ENCODE data around the gene DHH.
"Not testable (repeated sequence)": the region's sequence is repeated elsewhere in the genome, so short reads cannot be mapped to it uniquely, and the experiment has no call there.

DHH gene

GRCh38 chr12:49094160-49094974 lies at the start of gene DHH:
TSS of gene DHH (minus strand) at chr12:49094801. CDS start at chr12:49094512, 289 bp downstream.
- DNase-seq: peak; percentile 28

DNA sequence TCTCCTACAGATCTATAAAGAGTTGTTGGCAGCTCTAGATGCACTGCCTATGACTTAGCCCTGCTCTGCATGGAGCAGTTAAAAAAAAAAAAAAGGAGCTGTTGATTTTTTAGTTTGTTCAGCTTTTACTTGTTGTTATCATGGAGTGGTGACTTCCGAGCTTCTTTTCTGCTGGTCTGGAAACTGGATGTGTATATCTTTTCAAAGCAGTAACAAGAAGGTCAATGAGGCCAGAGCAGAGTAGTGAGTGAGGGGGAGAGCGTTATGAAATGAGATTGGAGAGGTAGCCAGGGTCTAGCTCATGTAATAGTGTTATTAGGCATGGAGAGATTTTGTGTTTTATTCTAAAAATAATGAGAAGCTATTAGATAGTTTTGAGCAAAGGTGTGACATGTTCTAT lies 49.8 kb upstream of the DHH start:
- no peak for DNase-seq

DNA sequence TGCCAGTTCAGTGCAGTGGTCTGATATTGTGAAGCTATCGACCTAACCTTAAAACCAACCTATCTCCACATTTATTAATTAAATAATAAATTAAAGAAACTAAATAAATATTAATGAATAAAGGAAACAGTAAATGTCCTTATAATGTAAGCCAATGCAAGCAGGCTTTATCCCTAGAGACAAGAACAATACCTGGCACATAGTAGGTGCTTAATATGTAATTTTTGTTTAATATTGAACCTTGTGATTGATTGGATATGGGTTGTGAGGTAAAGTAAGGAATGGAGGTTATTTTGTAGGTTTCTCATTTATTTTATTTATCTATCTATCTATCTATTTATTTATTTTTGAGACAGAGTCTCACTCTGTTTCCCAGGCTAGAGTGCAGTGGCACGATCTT lies 44.4 kb upstream of the DHH start:
- no peak for DNase-seq

DNA sequence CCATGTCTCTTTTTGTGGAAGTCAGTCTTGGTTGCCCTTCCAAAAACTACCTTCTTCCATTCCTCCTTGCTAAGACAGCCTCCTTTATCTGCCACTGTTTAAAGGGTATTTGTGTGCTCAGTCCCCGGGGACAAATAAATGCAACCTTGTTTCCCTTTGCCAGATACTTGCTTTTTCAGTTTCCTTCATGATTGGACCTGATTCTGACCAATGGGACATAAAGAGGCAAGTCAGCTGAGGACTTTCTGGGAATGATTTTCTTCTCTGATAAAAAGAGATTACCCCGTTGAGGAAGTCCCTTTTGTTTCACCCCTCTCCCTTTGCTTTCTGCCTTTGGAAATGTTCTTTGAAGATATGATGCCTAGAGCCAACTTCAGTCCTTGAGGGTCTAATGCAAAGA lies 44.0 kb upstream of the DHH start:
- DNase-seq: peak; percentile 33

GRCh38 chr12:49137476-49137875 lies 42.9 kb upstream of the DHH start:
- DNase-seq: no peak

DNA sequence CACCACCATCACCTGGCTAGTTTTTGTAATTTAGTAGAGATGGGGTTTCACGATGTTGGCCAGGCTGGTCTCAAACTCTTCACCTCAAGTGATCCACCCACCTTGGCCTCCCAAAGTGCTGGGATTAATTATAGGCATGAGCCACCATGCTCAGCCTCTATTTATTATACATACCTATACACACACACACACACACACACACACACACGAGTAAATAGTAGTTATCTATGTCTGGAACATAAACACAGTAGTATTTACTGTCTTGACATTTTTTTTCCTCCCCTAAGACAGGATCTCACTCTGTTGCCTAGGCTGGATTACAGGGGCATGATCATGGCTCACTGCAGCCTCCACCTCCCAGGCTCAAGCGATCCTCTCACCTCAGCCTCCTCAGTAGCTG lies 42.4 kb upstream of the DHH start:
- not testable (repeated sequence) for DNase-seq

- no peak for DNase-seq
These were observed 39.0 kb upstream of the DHH start for GRCh38 chr12:49133590-49133989.

- DNase-seq: no peak
These were observed 38.4 kb upstream of the DHH start for GRCh38 chr12:49133014-49133413.

DNA sequence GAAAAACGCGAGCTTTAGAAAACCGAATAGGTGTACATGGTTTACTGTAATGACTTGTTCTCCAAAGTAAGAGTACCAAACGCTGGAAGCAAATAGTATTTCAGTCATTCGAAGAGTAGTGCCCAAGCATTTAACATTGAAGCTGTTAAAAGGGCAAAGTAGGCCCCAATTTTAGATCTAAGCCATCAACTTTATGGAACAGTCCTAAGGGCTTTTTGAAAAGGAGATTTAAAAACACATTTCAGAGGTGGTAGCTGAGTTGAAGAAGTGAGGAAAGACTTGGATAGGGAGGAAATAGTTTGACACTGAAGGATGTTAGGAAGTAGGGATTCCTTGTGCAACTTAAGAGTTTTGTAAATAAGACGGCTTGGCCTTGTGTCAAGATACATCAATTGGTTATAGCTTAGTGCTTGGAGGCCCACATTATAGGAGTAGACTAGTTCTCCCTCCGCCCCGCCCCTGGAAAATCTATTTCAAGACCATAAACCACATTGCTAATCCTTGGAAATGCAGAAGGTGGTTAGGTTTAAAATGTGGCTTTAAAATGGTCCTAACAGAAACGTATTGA lies 37.4 kb upstream of the DHH start:
- peak; percentile 64 for DNase-seq

DNA sequence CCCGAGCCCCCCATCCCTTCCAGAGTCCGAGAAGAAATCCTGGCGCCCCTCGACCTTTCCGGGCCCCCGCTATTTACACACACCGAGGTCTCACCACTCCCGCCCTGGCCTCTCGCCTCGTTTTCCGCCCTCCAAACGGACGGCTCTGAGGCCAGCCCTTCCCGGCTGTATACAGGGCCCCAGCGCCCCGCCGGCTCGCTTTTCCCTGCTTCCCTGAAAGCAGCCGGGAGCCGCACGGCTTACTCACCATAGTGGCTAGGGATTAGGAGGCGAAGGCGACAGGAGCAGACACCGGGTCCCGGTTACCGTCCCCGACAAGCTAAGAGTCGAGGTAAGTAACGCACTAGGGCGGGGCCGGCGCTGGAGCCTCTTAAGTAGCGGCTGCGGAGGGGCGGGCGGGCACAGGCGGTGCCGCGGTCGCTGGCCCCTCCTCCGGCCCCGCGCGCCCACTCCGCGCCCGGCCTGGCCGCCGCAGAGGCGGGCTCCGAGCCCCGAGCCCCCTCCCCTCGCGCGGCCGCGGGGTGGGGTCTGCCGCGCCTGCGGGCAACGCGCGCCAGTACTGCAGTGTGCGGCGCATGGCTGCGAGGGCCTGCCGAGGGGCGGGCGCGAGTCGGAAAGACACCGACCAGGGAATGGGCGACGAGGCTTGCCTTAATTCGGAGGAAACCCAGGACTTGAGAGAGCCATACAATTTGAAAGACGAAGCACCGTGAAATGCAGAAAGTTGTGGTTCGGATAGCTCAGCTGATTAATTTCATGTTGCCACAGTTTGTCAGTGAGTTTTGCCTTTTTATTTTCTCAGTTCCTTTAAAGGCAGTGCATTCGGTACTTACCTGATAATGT lies 36.7 kb upstream of the DHH start, which contains the start of gene TUBA1B:
Gene TUBA1B (minus strand): TSS at position 345 of the 843 bp plus-strand sequence. CDS start 95 bp downstream, at position 250.
- peak; percentile 88 for DNase-seq

- peak; percentile 93 for DNase-seq
These were observed 35.8 kb upstream of the DHH start for GRCh38 chr12:49130151-49131050.

DNA sequence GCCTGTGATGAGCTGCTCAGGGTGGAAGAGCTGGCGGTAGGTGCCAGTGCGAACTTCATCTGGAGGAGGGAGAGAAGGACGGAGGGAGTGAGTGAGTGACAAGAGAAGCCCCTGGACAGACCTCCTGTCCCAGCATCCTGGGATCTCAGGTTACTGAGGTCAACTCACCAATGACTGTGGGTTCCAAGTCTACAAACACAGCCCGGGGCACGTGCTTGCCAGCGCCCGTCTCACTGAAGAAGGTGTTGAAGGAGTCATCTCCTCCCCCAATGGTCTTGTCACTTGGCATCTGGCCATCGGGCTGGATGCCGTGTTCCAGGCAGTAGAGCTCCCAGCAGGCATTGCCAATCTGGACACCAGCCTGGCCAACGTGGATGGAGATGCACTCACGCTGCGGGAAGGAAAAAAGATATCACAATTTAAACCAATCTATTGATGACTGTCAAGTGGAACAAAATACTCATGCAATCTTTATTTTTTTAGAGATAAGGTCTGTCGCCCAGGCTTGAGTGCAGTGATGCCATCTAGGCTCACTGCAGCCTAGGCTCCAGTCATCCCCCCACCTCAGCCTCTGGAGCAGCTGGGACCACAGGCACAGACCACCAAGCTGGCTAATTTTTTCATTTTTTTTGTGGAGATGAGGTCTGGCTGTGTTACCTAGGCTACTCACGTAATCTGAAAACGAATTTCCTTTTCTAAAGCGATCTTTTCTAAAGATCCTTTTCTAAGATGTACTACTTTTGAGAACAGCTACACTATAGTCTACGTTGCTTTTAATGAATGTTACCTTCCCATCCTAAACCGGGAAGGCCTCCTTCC lies 34.9 kb upstream of the DHH start:
- DNase-seq: no peak

GRCh38 chr12:49127971-49128370 lies 33.4 kb upstream of the DHH start:
- DNase-seq: not testable (repeated sequence)

DNA sequence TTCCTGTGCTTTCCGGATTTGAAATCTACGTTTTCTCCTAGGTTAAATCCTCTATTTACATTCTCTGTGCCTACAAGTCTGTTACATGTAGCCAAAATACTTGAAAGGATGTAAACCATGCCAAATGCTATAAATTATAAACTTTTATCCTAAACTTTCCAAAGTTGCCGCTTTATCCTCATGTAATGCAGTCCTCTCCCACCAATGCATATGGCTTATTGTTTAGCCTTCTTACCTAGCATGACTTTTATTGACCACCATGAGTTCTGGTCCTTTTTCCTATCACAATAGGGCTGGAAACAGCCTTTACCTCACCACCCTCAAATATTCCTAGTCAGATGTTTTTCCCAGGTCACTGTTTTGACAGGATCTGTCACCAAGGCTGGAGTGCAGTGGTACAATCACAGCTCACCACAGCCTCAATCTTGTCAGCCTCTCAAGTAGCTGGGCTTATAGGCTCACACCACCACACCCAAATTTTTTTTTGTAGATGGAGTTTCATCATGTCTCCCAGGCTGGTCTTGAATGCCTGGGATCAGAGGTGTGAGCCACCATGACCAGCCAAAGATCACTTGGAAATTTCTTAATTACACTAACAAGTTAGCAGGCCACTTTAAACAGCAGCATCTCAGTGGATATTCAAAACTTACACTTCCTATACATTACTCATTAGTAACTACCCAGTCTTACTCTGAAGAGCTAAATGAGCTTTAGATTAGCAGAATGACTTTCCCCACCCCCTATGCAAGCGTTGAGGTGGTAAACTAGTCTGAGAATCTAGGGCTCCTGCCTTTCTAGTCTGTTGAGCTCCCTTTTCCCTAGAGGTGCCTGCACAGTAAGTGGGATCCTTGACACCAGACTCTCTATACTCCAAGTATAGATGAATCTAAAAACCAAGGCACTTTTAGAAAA lies 32.5 kb upstream of the DHH start:
- DNase-seq: peak; percentile 48

DNA sequence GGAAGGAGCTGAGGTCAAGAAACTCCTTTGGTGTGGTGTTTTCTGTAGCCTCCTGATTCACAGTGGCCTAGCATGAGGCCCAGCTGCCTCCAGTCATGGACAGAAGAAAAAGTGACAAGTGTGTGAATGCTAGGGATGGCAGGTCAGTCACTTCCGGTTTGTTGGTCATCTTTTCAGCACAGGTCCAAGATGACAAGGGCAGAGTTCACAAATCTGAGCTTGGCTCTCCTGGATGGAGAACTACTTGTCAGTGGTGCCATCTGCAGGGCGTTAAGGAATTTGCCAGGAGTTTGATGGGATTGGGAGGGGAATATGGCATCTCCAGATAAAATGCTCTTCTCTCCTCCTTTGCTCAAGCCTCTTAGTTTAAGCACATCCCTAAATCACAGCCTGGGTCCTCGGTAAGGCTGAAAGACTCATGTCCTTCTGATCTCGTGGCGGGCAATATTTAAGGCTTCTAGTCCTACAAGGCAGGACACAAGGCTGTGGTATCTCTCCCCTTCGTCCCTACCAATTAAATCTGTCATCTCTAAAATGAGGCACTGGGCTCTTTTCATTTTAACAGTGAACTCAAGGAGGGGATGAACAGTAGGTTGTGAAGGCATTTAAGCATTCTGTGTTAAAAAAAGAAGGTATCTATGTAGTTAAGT lies 26.6 kb upstream of the DHH start:
- DNase-seq: peak; percentile 40

- no peak for DNase-seq
These were observed 16.6 kb upstream of the DHH start for GRCh38 chr12:49111206-49111605.

- DNase-seq: peak; percentile 98
These were observed 16.0 kb upstream of the DHH start, which contains the start of gene LMBR1L for GRCh38 chr12:49110464-49111155. TSS of gene LMBR1L (minus strand) at chr12:49110847. CDS start at chr12:49110555, 292 bp downstream.

- peak; percentile 14 for DNase-seq
These were observed 15.3 kb upstream of the DHH start for GRCh38 chr12:49109641-49110463.
